MM.1S (cell line): ENCODE results near the gene GFOD1.

Experiments
- DNase-seq: peaks from one replicate; pipeline ENCODE4 v3.0.0-alpha.2; 2015
- H2AFZ ChIP-seq: fragments of 300-600 bp; sonication (generic); 2 replicates; pipeline ENCODE4 v1.6.0; 2016; ENCODE audit warnings: antibody characterized with exemption, low read length
- H3F3A ChIP-seq: fragments of 300-600 bp; sonication (generic); 2 replicates; pipeline ENCODE4 v1.6.1; 2016; ENCODE audit warnings: mild to moderate bottlenecking, antibody characterized with exemption, low read length, moderate library complexity, mixed read lengths; ENCODE audit not compliant: insufficient read depth
- H3K27ac ChIP-seq: fragments of 300-600 bp; sonication (generic); 2 replicates; pipeline ENCODE4 v1.5.1; 2016; ENCODE audit warnings: mild to moderate bottlenecking, low read length
- H3K27me3 ChIP-seq: fragments of 300-600 bp; sonication (generic); replicated peaks from 2 replicates; pipeline ENCODE4 v1.6.0; 2016; ENCODE audit warnings: low read length; ENCODE audit not compliant: insufficient read depth
- H3K36me3 ChIP-seq: fragments of 300-600 bp; sonication (generic); replicated peaks from 2 replicates; pipeline ENCODE4 v1.6.1; 2016; ENCODE audit warnings: mild to moderate bottlenecking, low read length, mixed read lengths; ENCODE audit not compliant: insufficient read depth
- H3K4me1 ChIP-seq: fragments of 300-600 bp; sonication (generic); 2 replicates; pipeline ENCODE4 v1.6.1; 2016; ENCODE audit warnings: low read length, mixed read lengths
- H3K4me2 ChIP-seq: fragments of 300-600 bp; sonication (generic); 2 replicates; pipeline ENCODE4 v1.6.0; 2016; ENCODE audit warnings: low read depth, low read length
- H3K4me3 ChIP-seq: fragments of 300-600 bp; sonication (generic); 2 replicates; pipeline ENCODE4 v1.5.1; 2016; ENCODE audit warnings: low read length, mixed read lengths
- H3K79me2 ChIP-seq: fragments of 300-600 bp; sonication (generic); 2 replicates; pipeline ENCODE4 v1.6.1; 2016; ENCODE audit warnings: mixed run types, low read length, mixed read lengths
- H3K9ac ChIP-seq: fragments of 300-600 bp; sonication (generic); 2 replicates; pipeline ENCODE4 v1.6.1; 2016; ENCODE audit warnings: low read length, mixed read lengths
- H3K9me2 ChIP-seq: fragments of 300-600 bp; sonication (generic); replicated peaks from 2 replicates; pipeline ENCODE4 v1.6.1; 2016; ENCODE audit warnings: mild to moderate bottlenecking, low read length, mixed read lengths; ENCODE audit not compliant: insufficient read depth
- H3K9me3 ChIP-seq: fragments of 300-600 bp; sonication (generic); replicated peaks from 2 replicates; pipeline ENCODE4 v1.6.1; 2016; ENCODE audit warnings: mild to moderate bottlenecking, low read length, mixed read lengths; ENCODE audit not compliant: insufficient read depth
- H4K20me1 ChIP-seq: fragments of 300-600 bp; sonication (generic); 2 replicates; pipeline ENCODE4 v1.6.1; 2016; ENCODE audit warnings: mild to moderate bottlenecking, low read length, moderate library complexity, mixed read lengths; ENCODE audit not compliant: insufficient read depth
- EZH2 ChIP-seq: fragments of 300-600 bp; sonication (generic); optimal IDR thresholded peaks from 2 replicates; pipeline ENCODE3; 2017; ENCODE audit warnings: low read depth, mild to moderate bottlenecking, antibody characterized with exemption, low read length, mixed read lengths
- EZH2phosphoT487 ChIP-seq: fragments of 300-600 bp; sonication (generic); IDR thresholded peaks from 2 replicates; pipeline ENCODE4 v1.6.1; 2018; ENCODE audit warnings: antibody characterized with exemption, low read length
- TF ChIP-seq, protein P1 (sequence below): fragments of 300-600 bp; sonication (generic); IDR thresholded peaks from 2 replicates; pipeline ENCODE4 v1.5.1; 2016; ENCODE audit warnings: antibody characterized with exemption, low read length, mixed read lengths

Gene GFOD1

DNA sequence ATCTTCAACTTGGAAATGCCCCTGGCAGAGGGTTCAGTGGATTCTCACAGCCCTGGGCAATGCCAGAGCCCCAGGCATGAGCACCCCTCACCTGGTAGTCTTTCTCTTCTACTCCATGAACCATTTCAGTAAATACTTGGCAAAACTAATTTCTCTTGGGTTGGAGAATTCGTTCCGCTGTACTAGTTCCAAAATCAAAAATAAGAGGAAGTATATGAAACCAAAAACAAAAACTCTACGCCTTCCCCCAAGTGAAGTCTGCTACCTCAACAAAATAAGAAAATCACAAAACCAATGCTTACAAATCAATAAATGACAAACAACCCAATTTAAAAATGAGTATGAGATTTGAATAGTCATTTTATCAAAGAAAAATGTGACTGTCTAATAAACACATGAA, 12.6 kb downstream of the GFOD1 start:
- Histone ChIP-seq H2AFZ (no peak overlapping the region), H3K36me3 (no peaks in the 10 kb centered on the region), H3K9me2 (no peaks in the 10 kb centered on the region), H3K4me3 (no peak overlapping the region), H4K20me1 (no peaks in the 10 kb centered on the region), H3K9ac (no peak overlapping the region), H3F3A (no peaks in the 10 kb centered on the region), H3K9me3 (no peaks in the 10 kb centered on the region), H3K27ac (no peak overlapping the region), H3K4me2 (no peak overlapping the region), H3K79me2 (no peaks in the 10 kb centered on the region), H3K27me3 (no peaks in the 10 kb centered on the region), H3K4me1 (no peaks in the 10 kb centered on the region)
- TF ChIP-seq EZH2phosphoT487 = no peak
- TF ChIP-seq, protein P1, sequence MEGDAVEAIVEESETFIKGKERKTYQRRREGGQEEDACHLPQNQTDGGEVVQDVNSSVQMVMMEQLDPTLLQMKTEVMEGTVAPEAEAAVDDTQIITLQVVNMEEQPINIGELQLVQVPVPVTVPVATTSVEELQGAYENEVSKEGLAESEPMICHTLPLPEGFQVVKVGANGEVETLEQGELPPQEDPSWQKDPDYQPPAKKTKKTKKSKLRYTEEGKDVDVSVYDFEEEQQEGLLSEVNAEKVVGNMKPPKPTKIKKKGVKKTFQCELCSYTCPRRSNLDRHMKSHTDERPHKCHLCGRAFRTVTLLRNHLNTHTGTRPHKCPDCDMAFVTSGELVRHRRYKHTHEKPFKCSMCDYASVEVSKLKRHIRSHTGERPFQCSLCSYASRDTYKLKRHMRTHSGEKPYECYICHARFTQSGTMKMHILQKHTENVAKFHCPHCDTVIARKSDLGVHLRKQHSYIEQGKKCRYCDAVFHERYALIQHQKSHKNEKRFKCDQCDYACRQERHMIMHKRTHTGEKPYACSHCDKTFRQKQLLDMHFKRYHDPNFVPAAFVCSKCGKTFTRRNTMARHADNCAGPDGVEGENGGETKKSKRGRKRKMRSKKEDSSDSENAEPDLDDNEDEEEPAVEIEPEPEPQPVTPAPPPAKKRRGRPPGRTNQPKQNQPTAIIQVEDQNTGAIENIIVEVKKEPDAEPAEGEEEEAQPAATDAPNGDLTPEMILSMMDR = no peak
- no peak for TF ChIP-seq EZH2
- DNase-seq = no peak

GRCh38 chr6:13474360-13474759, 13.0 kb downstream of the GFOD1 start:
- H3K36me3 ChIP-seq = no peaks in the 10 kb centered on the region
- no peak overlapping the region for H3K4me3 ChIP-seq
- no peaks in the 10 kb centered on the region for H3F3A ChIP-seq
- no peak overlapping the region for H3K9ac ChIP-seq
- no peaks in the 10 kb centered on the region for H3K27me3 ChIP-seq
- H3K4me1 ChIP-seq = no peaks in the 10 kb centered on the region
- H3K9me3 ChIP-seq = no peaks in the 10 kb centered on the region
- H3K79me2 ChIP-seq = no peaks in the 10 kb centered on the region
- H2AFZ ChIP-seq = no peak overlapping the region
- DNase-seq = no peak
- H3K4me2 ChIP-seq = no peak overlapping the region
- H3K27ac ChIP-seq = no peak overlapping the region
- H3K9me2 ChIP-seq = no peaks in the 10 kb centered on the region
- no peaks in the 10 kb centered on the region for H4K20me1 ChIP-seq
- TF ChIP-seq EZH2 (no peak), EZH2phosphoT487 (no peak)
- TF ChIP-seq, protein P1 = no peak

GRCh38 chr6:13473768-13474165, 13.6 kb downstream of the GFOD1 start:
- H3K4me2 ChIP-seq = no peak overlapping the region
- TF ChIP-seq EZH2phosphoT487 = no peak
- no peak overlapping the region for H2AFZ ChIP-seq
- H3K27ac ChIP-seq = no peak overlapping the region
- H4K20me1 ChIP-seq = no peaks in the 10 kb centered on the region
- H3K27me3 ChIP-seq = no peaks in the 10 kb centered on the region
- DNase-seq = no peak
- H3K4me1 ChIP-seq = no peaks in the 10 kb centered on the region
- no peak overlapping the region for H3K9ac ChIP-seq
- no peaks in the 10 kb centered on the region for H3K79me2 ChIP-seq
- H3K9me2 ChIP-seq = no peaks in the 10 kb centered on the region
- H3F3A ChIP-seq = no peaks in the 10 kb centered on the region
- H3K9me3 ChIP-seq = no peaks in the 10 kb centered on the region
- no peaks in the 10 kb centered on the region for H3K36me3 ChIP-seq
- H3K4me3 ChIP-seq = no peak overlapping the region

DNA sequence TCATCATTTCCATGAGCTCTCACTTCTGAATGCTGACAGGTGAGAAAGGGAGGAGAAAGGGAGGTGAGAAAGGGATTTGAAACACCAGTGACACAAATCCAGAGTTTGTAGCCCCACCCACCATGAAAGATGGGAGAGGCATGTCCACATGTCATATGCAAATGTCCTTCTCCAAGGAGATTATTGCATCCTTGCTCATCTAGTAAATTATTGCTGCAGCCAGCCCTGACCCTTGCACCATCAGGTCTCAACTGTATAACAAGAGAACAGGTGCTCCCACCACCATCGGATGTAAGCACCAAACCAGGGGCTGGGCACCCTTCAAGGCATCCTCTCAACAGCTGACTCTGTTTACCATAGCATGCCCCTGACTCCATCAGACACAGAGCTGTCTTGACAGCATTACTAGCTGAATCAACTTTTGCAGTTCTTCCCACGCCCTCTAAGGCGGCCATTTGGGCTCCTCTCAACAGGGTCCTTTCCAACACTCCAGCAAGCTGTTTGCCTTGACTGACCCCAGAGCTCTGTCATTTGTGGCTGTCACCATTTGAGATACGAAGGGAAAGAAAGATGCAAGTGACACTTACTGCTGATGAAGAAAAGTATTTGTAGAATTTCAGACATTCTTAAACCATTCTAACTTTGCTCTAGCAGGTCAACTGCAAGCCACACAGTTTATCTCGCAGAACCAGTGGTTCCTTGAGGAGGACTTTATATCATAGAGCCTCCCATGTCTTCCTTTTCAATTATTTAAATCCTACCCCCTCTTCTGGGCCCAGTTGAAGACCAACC, 14.2 kb downstream of the GFOD1 start:
- no peaks in the 10 kb centered on the region for H3K36me3 ChIP-seq
- H3K9me2 ChIP-seq = no peaks in the 10 kb centered on the region
- H3K9ac ChIP-seq = no peak overlapping the region
- no peak for DNase-seq
- H3K4me1 ChIP-seq = no peaks in the 10 kb centered on the region
- H2AFZ ChIP-seq = no peak overlapping the region
- no peaks in the 10 kb centered on the region for H3K9me3 ChIP-seq
- no peak overlapping the region for H3K27ac ChIP-seq
- no peaks in the 10 kb centered on the region for H3K27me3 ChIP-seq
- H3K79me2 ChIP-seq = no peaks in the 10 kb centered on the region
- no peak overlapping the region for H3K4me2 ChIP-seq
- H4K20me1 ChIP-seq = no peaks in the 10 kb centered on the region
- no peaks in the 10 kb centered on the region for H3F3A ChIP-seq
- TF ChIP-seq, protein P1 = no peak
- no peak for TF ChIP-seq EZH2phosphoT487
- TF ChIP-seq EZH2 = no peak
- no peak overlapping the region for H3K4me3 ChIP-seq
